Tongue (tissue), 2 donors: ENCODE results near the gene PDLIM4. TPM values are rescaled to one million over a fixed set of nuclear protein-coding genes. Genes with fewer than 3 reads are reported as not detected.

Source experiments
- DNase-seq: peaks from one replicate; pipeline ENCODE4 v3.0.0-alpha.2; 2015
- total RNA-seq: library from RNA; depleted of rRNA; stranded (reverse); fragments of >200 nt; gene quantifications from one replicate; pipeline ENCODE4 v1.2.3, GENCODE V29; 2014

Gene PDLIM4, protein sequence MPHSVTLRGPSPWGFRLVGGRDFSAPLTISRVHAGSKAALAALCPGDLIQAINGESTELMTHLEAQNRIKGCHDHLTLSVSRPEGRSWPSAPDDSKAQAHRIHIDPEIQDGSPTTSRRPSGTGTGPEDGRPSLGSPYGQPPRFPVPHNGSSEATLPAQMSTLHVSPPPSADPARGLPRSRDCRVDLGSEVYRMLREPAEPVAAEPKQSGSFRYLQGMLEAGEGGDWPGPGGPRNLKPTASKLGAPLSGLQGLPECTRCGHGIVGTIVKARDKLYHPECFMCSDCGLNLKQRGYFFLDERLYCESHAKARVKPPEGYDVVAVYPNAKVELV
- 49.6 TPM for total RNA-seq

DNA sequence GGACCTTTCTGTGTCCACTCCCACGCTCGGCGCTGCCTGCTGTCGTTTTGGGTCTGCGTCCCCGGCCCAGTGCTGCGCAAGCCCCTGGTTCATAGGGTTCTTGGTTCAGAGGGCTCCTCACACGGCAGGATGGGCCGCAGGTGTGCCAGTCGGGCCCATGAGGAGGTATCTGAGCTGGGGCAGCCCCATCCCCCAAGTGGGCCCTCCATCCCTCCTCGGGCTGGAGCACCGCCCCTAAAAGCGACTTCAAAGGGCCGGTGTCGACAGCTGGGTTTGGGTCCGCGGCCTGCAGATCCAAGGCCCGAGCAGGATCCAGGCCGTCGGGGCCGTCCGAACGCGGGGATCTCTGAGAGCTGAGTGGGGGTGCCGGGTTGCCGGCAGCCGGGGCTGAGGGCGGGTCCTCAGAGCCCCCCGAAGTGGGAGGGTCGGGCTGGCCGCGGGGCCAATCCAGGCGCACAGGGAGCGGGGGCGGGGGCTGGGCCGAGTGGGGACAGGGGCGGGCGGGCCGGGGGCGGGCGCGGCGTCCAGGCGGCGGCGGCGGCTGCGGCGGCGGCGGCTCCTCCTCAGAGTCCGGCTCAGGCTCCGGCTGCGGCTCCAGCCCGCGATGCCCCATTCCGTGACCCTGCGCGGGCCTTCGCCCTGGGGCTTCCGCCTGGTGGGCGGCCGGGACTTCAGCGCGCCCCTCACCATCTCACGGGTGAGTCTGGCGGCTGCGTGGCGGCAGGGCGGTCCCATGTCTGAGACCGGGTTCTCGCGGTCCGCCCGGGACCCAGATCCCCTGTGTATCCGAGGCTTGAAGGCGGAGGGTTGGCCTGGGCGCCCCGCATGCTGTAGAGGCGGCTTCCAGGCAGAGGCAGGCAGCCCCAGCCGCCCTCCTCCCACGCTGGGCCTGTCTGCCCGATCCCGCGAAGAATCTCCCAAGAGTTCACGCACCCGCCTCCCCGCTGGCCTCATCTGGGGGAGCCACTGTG lies at the start of gene PDLIM4:
Gene PDLIM4, plus strand, starts transcription at position 566 of the 971 bp plus-strand sequence. Its CDS starts 39 bp downstream, at position 605.
- DNase-seq, result peak; percentile 89

DNA sequence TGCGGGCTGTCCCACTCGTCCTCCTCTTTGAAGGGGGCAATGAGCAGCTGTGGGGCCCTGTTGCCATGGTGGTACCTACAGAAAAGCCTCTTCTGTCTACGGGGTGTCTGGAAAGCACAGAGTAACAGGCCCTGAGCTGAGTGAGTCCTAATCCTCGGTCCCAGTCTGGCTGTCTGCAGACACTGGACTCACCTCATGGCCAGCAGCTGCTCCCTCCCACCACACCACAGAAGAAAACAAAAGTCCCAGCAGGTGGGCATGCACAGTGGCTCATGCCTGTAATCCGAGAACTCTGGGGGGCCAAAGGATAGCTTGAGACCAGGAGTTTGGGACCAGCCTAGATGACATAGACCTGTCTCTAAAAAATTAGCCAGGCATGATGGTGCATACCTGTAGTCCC lies 49.7 kb upstream of the PDLIM4 start:
- DNase-seq, result peak; percentile 54

DNA sequence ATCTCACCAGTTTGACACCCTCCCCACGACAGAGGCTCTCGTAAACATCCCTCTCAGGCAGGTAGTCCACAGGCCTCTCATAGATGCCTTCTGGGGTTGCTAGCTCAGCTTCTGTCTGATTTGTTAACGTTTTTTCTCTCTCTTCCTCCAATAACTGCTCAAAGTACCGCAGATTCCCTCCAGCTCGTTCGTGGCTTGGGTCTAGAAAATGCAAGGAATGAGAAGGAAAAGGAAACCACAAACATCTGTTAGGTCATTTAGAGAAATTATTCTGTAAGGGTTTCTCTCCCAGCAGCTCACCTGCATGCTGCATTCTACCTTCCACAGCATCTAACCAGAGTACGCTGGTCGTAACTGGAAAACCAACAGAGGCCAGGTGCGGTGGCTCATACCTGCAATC lies 48.4 kb upstream of the PDLIM4 start:
- no peak for DNase-seq

DNA sequence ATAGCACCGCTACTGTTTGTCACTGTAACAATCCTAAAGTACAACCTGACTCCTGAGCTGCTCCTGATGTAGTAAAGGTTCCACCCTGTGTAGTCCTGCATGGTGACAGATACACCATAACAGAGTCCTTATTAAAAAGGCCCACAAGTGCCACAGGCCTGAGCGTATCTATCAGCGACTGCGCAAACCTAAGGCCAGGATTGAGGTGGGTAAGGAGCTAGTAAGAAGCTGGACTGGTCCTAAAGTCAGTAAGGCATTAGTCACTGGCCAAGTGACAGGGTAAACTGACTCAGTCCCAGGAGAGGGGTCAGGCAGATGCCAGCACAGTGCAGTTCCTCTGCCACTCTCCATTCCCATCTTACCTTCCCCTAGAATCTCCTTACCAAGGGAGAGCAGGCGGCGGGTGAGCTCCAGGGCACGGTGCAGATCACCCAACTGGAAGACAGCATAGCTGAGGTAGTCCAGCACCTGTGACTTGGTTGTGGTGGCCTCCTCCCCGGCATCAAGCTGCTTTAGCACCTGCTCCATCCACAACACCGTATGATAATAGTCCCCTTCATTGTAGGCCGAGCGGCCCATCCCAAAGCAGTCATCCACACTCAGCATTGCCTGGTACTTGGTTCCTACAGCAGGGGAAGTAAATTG lies 47.5 kb upstream of the PDLIM4 start:
- DNase-seq, result no peak

DNA sequence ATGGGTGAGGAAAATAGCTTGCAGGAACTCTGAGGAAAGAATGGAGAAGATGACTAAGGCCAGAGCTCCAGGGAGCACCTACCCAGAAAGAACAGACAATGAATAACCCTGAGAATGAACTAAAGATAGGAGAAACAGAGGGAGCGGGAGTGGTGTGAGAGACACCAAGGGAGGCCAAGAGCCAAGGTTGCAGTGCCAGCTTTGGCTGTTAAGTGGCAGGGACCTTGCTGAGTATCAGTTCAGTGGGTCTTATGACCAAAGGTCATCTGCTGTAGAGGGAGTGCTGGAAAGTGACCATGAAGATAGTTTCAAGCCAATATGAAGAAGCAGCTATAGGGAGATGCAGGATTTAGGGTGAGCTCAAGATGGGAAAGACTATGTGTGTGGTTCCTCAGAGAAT lies 46.6 kb upstream of the PDLIM4 start:
- DNase-seq, result no peak

DNA sequence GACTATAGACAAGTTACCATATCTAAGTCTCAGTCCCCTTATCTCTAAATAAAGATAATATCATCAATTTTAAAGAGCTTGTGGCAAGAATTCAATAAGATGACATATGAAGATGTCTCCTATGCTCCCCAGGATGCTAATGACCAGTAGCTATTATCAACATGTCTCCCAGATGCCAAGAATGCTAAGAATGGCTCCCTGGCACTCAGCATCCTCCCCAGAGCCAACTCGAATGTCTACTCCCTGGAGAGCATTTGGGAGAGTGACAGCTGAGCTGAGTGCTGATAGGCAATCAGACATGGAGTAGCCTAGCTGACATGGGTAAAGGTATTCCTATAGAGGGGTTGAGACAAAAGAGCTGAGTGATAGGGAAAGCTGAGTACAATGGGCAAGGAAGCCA lies 45.7 kb upstream of the PDLIM4 start:
- DNase-seq, result peak; percentile 62

DNA sequence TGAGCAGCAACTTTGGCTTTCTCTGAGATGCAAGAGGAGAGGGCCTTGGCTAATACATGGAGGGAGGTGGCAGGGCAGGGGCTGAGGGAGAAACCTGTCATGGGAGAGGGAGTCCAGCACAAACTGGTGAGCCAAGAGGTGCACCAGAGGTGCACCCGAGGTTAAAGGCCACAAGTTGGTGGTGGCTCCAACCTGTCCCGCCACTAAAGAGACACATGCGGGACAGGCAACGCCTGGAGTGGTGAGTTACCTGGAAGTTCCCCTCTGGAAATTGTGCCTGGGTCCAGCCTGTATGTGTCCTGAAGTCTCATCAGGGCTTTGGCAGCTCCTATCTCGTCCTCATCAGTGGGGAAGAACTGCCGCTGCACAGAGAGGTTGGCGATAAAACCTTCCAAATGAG lies 43.8 kb upstream of the PDLIM4 start:
- DNase-seq, result no peak

DNA sequence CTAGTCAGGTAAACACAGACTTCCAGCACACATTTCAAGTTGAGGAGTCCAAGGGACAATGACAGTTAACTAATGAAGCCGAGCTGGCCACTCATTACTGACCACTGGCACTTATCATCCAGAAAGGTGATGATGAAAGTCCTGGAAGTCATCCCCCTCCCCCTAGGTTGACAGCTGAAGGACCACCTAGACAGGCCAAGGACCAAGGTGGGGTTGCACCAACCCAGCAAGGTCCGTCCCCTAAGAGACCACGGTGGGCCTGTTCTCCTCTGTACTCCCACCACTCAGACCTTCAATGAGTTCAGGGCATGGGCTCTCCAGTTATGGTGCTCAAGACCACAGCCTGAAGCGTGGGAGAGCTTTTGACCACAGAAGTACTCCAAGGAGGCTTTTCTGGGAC lies 43.0 kb upstream of the PDLIM4 start:
- no peak for DNase-seq

DNA sequence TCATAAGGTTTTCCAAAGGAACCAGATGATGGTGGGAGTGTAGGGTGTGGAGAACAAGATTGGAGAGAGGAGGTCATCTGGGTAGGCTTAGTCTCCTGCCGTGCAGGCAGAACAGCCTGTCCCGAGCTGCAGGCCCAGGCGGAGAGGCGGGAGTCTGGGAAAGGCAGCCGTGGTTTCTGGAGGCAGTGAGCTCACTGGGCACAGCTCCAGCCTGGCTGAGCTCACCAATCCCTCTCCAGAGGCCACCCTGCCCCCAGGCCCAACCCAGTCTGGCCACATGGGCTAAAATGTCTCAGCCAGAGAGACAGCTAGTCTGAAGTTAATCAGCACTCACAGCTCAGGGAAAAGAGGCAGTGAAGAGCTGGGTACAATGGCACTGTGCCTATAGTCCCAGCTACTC lies 42.2 kb upstream of the PDLIM4 start:
- DNase-seq, result peak; percentile 96

DNA sequence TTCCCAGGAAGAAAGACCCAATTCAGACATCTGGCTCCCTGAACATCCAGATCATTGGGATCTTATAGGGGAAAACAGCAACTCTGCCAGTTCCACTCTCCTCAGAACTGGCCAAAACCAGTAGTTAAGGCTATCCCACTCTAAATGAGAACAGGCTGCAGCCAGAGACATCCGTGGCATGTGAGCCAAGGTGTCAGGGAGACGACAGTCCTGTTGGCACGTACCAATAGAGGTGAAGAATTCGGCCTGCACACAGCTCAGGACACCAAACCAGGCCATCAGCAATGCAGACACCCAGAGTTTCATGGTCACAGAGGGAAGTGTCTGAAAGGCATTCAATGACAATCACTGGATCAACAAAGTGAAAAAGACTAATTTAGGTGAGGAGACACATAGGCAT lies 39.2 kb upstream of the PDLIM4 start:
- no peak for DNase-seq

DNA sequence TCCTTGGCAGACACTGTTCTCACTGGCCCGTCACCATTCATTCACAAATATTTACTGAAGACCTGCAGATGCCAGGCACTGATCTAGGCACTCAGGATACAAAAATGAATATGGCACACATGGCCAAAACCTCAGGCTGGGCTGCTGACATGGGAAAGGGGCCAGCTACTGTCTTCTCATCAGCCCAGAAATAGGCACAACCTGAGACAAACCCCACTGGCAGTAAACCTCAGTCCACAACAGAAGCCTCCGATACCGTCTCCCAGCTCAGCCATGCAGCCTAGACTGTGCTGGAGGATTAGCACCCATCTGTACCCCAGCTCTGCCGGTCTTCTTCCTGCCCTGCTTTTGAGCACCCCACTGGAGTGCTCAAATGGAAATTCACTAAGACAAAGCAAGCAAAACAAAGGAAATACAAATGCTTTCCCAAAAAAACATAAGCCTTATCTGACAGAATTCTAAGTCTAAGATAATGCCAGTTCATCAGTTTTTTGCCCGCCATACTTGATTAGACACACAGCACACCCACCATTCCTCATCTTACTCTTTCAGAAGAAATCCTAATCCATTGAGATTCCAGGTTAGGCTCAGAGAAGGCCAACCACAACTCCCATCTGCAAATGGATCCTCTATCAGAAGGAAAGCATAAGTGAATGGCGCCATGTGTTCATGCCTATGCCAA lies 38.1 kb upstream of the PDLIM4 start:
- no peak for DNase-seq

DNA sequence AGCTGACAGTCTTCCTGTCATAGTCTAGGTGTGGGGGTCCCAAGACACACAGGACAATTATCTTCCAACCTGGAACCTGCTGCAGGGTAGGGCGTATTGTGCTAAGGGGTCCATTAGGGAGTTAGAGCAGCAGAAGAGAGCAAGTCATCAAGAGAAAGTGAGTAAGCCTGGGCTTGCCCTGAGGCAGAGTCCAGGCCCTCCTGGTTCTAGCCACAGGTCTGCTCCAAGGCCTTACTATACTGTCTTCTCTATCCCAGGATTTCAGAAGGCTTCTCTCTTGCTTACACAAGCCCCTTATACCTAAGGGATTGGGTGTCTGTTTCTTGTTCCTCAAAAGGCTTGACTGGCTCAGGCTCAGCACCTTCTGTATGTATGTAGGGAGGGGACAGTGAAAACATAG lies 37.5 kb upstream of the PDLIM4 start:
- no peak for DNase-seq

DNA sequence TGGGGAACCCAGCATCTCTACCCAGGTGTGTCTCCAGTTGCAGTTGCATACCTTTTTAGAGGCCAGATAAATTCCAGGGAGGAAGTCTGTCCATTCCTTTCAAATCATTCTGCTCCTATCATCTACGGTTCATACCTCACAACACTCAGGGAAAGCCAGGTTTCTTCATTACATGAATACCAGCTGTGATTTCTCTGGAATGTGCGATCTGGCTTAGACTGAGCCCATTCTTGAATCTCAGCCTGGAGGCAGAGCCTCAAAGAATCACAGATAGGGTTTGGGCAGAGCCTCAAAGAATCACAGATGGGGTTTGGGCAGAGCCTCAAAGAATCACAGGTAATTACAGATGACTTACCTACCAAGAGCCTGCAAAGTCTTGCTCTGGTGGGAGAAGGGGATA lies 37.0 kb upstream of the PDLIM4 start:
- DNase-seq, result no peak

DNA sequence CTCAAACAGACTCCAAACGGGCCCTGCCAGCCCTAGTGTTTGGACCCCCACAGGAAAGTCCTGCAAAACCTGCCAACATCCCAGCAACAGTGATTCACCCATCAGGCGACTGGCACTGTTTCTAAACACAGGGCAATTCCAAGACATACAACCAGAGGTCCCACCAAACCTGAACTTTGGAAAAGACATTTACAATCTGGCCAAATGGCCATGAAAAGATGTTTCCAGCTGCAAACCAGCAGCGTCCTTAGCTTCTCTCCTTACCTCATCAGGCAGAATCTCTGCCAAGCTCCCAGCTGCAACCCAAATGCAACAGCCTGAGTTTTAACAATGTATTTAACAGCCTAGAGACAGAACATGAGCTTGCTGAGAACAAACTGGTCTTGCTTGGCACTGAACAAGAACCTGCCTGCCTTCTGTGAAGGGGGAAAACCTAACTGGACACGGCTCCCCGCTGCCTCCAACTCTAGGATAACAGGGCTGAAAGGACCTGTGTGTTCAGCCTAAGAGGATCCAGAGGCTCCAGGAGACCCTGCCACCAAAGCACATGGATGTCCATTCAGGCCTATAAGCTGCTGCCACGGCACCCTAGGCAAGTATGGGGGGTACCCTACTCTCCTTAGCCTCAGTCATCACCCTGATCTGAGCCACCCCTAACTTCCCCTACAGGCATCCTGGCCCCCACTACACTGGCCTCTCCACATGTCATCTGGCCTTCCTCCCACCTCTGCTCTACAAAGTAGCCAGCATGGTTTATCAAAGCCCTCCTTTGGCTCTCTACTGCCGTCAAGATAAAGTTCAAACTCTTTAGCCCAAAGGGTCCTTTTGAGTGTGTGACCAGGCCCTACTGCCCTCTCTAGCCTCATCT lies 35.5 kb upstream of the PDLIM4 start:
- DNase-seq, result peak; percentile 98

DNA sequence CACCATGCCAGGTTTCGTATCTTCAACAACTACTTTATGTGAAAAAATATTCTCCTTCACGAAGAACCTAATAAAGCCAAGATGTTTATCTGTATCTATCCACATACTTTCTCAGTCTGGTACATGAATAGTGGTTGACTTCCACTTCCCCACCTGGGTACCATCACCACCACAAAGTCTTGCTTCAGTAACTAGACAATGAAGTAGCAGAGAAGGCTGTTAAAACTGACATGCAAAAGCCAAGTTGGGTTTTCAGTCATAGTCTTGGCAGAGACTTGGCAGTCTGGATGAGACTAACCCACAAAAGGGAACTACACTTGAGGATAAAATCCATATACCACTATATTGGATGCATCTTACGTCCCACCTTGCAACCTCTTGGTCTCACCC lies 34.9 kb upstream of the PDLIM4 start:
- DNase-seq, result no peak

DNA sequence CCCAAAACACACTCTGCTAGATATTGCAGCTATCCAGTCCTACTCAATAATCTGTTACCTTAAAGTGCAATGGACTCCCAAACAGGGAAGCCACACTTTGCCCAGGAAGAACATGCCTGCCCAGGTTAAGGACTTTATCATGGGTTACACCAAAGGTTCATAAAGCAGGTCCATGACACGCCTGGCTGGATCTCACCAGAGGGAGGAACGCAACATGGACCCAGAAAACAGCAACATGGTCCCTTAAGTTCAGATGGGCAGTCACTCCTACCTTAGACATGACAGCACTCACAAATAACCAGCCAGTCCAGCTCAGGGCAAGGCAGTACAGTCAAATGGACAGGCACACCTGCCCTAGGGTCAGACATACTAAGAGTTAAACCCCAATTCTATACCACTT lies 33.6 kb upstream of the PDLIM4 start:
- no peak for DNase-seq

DNA sequence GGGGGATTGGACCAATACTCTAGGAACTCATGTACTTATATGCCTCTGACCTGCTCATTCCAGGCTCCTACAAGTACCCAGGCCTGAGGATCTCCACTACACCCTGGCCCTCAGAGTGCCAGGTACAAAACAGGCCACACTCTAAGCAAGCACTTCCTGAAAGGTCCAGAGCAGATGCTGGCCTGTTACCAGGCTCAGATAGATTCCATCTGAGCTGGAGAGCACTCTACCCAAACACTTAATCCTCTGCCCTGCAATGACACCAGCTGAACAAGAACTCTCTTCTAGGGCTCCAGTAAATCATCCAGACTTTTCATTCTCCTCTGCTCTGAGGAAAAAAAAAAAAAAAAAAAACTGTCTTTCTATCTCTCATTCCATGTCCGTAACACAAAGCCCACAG lies 32.8 kb upstream of the PDLIM4 start:
- peak; percentile 74 for DNase-seq

DNA sequence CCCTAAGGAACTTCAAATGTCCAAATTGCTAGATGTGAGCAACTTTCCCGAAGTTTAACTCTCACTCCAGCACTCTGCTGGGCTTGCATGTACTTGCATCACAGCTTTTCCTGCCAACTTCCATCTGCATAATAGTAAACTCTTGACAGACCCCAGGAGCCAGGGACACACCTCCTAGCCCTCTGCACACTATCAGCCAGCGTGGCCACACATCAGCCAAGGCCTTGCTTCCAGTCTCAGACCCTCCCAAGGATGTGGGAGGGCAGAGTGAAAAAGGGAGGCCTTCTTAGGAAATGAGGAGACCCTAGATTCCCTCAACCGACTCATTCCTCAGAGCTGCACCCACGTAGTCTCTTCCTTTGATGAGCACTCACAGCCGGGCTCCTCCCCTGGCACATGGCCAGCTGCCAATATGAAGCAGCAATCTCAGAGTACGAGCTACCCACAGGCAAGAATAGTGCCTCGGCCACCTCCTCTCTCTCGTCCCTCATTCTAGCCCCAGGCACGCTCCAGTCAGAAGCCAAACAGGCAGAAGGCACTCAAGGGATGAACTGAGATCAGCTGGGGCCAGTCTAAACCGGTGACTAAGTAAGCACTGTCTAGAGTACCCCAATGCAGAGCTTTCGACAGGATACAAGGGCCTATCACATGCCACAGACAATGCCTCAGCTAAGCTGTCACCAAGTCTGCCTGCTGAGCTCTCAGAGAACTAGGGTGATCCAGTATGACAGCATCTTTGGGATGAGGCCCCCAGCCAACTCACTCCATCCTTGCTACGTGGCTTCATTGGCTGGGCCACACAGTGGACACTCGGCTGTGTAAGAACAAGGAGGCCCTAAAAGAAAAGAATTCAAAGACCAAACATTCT lies 32.1 kb upstream of the PDLIM4 start:
- peak; percentile 92 for DNase-seq

DNA sequence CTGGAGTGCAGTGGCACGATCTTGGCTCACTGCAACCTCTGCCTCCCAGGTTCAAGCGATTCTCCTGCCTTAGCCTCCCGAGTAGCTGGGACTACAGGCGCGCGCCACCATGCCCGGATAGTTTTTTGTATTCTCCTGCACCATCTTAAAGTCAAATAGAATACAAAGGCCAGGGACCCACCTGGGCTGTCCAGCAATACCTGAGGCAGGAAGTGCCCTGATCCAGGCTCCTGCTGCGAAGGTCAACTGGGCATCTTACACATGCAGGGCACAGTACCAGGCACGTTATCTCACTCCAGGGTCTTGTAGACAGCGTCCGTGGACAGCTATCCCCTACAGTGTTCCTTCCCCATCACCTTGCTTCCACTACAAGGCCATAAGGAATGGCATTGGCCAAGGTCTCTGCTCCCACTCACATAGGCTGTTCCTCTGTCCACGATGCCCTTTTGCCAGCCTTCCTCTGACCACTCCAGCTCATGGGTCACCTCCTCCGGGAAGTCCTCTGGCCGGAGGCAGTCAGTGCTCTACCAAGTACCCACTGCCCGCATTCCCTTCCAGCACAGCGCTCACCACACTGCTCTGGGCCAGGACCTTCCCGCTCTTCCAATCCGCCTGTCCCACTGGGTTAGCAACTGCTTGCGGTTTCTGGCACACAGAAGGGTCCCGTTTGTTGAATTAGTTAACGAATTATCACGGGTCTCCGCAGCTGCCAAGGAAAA lies 30.8 kb upstream of the PDLIM4 start:
- peak; percentile 70 for DNase-seq

DNA sequence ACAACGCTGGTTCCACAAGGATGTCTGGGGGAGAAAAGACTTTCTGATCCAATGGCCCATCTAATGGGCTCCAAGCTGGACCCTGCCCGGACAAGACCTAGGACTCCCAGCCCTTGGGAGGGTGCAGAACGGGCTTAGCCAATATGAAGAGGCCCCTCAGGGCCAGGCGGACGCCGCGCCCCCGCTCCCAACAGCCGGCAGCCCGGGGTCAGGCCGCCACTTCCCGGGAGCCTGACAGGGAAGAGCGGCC lies 30.3 kb upstream of the PDLIM4 start:
- DNase-seq, result no peak
